H1 (cell line): Measurements from ENCODE around the gene OGFOD2. TPM values are rescaled to one million over a fixed set of nuclear protein-coding genes. Genes with fewer than 3 reads are reported as not detected.

ENCODE experiments used
- CHD1 ChIP-seq: IDR thresholded peaks from 2 replicates; pipeline ENCODE4 v1.6.1; 2012; ENCODE audit warnings: low read depth, low read length, improper control_type of control experiment
- FOSL1 ChIP-seq: IDR thresholded peaks from 2 replicates; pipeline ENCODE4 v1.6.1; 2011; ENCODE audit warnings: mild to moderate bottlenecking, low read depth, low read length, moderate library complexity; ENCODE audit not compliant: insufficient read depth
- HDAC6 ChIP-seq: IDR thresholded peaks from one replicate; pipeline ENCODE4 v1.7.1; 2012; ENCODE audit warnings: low read depth, mild to moderate bottlenecking, inconsistent platforms, low read length, moderate library complexity
- SRF ChIP-seq: IDR thresholded peaks from 2 replicates; pipeline ENCODE4 v1.6.1; 2011; ENCODE audit warnings: mild to moderate bottlenecking, low read depth, low read length, moderate library complexity
- polyA plus RNA-seq, 7 experiments: library from polyadenylated mRNA; depleted of rRNA in 3 of 7; stranded (reverse) in 5 of 7; unstranded in 2 of 7; fragments of >200 nt in 5 of 7; fragments of 200-250 nt in 2 of 7; gene quantifications; 1 replicate in 5 of 7; 2 replicates in 1 of 7; 4 replicates in 1 of 7; pipeline versions ENCODE4 v1.2.1 to v1.2.3, GENCODE V29; 2011 to 2013; ENCODE audit warnings: missing spikeins in 2 of 7, mixed read lengths in 2 of 7
- total RNA-seq: library from RNA; stranded (reverse); fragmentation: NEBNext Ultra II Directional; extraction: Animal tissue kit (Norgen Biotek cat#: 25700); gene quantifications from 2 replicates; pipeline ENCODE4 v1.2.1, GENCODE V29; 2021
- TF ChIP-seq, protein P1 (sequence below), 3 experiments: IDR thresholded peaks; 1 replicate in 2 of 3; 2 replicates in 1 of 3; pipeline versions ENCODE4 v1.5.1 to v1.6.1; 2011; ENCODE audit warnings: low read length in 3 of 3, mild to moderate bottlenecking in 3 of 3, inconsistent platforms in 2 of 3, low read depth in 1 of 3, moderate library complexity in 1 of 3; ENCODE audit not compliant: insufficient read depth in 1 of 3; ENCODE audit errors: control extremely low read depth in 1 of 3

Gene OGFOD2
- total and polyA plus RNA-seq, 2 of the 8 experiments (the other 6 are each of a cell fraction or from before 2014, with no cell fraction given): 17.3 to 20.3 TPM

- TF ChIP-seq, protein P1, sequence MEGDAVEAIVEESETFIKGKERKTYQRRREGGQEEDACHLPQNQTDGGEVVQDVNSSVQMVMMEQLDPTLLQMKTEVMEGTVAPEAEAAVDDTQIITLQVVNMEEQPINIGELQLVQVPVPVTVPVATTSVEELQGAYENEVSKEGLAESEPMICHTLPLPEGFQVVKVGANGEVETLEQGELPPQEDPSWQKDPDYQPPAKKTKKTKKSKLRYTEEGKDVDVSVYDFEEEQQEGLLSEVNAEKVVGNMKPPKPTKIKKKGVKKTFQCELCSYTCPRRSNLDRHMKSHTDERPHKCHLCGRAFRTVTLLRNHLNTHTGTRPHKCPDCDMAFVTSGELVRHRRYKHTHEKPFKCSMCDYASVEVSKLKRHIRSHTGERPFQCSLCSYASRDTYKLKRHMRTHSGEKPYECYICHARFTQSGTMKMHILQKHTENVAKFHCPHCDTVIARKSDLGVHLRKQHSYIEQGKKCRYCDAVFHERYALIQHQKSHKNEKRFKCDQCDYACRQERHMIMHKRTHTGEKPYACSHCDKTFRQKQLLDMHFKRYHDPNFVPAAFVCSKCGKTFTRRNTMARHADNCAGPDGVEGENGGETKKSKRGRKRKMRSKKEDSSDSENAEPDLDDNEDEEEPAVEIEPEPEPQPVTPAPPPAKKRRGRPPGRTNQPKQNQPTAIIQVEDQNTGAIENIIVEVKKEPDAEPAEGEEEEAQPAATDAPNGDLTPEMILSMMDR (IDR thresholded peaks at IDR 0.05; ENCODE audit: control extremely low read depth in 1 of 3, insufficient read depth in 1 of 3, low read depth in 1 of 3, low read length in 3 of 3): no peak
- TF ChIP-seq SRF (no peak), FOSL1 (no peak), HDAC6 (no peak), CHD1 (no peak)
Observed at GRCh38 chr12:122979908-122980182, 4.8 kb downstream of the OGFOD2 start (continued).
